DOHH2 (cell line): Measurements from ENCODE around the gene DCAF16.

Experiments used
- H3F3A ChIP-seq: fragments of 200-600 bp; sonication (generic), shearing (Covaris generic); 2 replicates; pipeline ENCODE4 v1.6.0; 2016; ENCODE audit warnings: antibody characterized with exemption, mild to moderate bottlenecking; ENCODE audit not compliant: control insufficient read depth, insufficient read depth
- H3K27ac ChIP-seq: fragments of 200-600 bp; sonication (generic); 2 replicates; pipeline ENCODE4 v1.5.1; 2014; ENCODE audit warnings: low read depth, mild to moderate bottlenecking, low read length, moderate library complexity
- H3K27me3 ChIP-seq: fragments of 200-600 bp; sonication (generic); 2 replicates; pipeline ENCODE4 v1.6.1; 2014; ENCODE audit warnings: mild to moderate bottlenecking, low read length, mixed read lengths; ENCODE audit not compliant: control insufficient read depth
- H3K36me3 ChIP-seq: fragments of 200-600 bp; sonication (generic); 2 replicates; pipeline ENCODE4 v1.6.1; 2014; ENCODE audit warnings: mild to moderate bottlenecking, low read length, moderate library complexity, mixed read lengths; ENCODE audit not compliant: control insufficient read depth
- H3K4me1 ChIP-seq: fragments of 200-600 bp; sonication (generic); 2 replicates; pipeline ENCODE4 v1.6.1; 2014; ENCODE audit warnings: mild to moderate bottlenecking, low read length, mixed read lengths; ENCODE audit not compliant: control insufficient read depth
- H3K4me2 ChIP-seq: fragments of 200-600 bp; sonication (generic); 2 replicates; pipeline ENCODE4 v1.6.0; 2014; ENCODE audit warnings: mild to moderate bottlenecking, low read length, moderate library complexity
- H3K4me3 ChIP-seq: fragments of 200-600 bp; sonication (generic); 2 replicates; pipeline ENCODE4 v1.5.1; 2014; ENCODE audit warnings: mild to moderate bottlenecking, low read length, mixed read lengths
- H3K79me2 ChIP-seq: fragments of 200-600 bp; sonication (generic); 2 replicates; pipeline ENCODE4 v1.6.1; 2014; ENCODE audit warnings: mild to moderate bottlenecking, low read length, mixed read lengths; ENCODE audit not compliant: control insufficient read depth
- H3K9me2 ChIP-seq: fragments of 200-600 bp; sonication (generic); replicated peaks from 2 replicates; pipeline ENCODE4 v1.6.1; 2014; ENCODE audit warnings: mild to moderate bottlenecking, low read length, mixed read lengths; ENCODE audit not compliant: control insufficient read depth
- H3K9me3 ChIP-seq: fragments of 200-600 bp; sonication (generic); 2 replicates; pipeline ENCODE4 v1.6.1; 2014; ENCODE audit warnings: antibody characterized with exemption, low read length, mixed read lengths; ENCODE audit not compliant: control insufficient read depth, insufficient read depth
- H4K20me1 ChIP-seq: fragments of 200-600 bp; sonication (generic); 2 replicates; pipeline ENCODE4 v1.6.0; 2014; ENCODE audit warnings: low read depth, mild to moderate bottlenecking, antibody characterized with exemption, low read length, moderate library complexity; ENCODE audit not compliant: control insufficient read depth, insufficient read depth
- EZH2phosphoT487 ChIP-seq: fragments of 200-600 bp; sonication (generic); IDR thresholded peaks from 2 replicates; pipeline ENCODE4 v1.6.1; 2017; ENCODE audit warnings: borderline replicate concordance, mild to moderate bottlenecking, antibody characterized with exemption, low read length, moderate library complexity, mixed read lengths
- TF ChIP-seq, protein P1 (sequence below): fragments of 200-600 bp; sonication (generic); IDR thresholded peaks from one replicate; pipeline ENCODE4 v1.5.1; 2014; ENCODE audit warnings: antibody characterized with exemption, mild to moderate bottlenecking, low read depth, low read length; ENCODE audit not compliant: poor library complexity, severe bottlenecking

The DCAF16 gene

DNA sequence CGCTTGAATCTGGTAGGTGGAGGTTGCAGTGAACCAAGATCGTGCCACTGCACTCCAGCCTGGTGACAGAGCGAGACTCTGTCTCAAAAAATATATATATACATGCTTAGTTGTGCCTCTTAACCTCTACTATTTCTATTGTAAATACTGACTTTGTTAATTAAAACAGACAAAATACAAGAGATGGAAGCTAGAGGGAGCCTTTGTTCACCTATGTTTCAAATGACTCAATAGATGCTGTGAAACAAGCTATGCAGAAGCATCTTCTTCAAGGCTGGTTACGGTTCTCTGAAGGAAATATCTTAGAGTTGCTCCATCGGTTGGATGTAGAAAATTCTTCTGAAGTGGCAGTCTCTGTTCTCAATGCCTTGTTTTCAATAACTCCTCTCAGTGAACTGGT is 6.5 kb upstream of the DCAF16 start:
- TF ChIP-seq, protein P1, sequence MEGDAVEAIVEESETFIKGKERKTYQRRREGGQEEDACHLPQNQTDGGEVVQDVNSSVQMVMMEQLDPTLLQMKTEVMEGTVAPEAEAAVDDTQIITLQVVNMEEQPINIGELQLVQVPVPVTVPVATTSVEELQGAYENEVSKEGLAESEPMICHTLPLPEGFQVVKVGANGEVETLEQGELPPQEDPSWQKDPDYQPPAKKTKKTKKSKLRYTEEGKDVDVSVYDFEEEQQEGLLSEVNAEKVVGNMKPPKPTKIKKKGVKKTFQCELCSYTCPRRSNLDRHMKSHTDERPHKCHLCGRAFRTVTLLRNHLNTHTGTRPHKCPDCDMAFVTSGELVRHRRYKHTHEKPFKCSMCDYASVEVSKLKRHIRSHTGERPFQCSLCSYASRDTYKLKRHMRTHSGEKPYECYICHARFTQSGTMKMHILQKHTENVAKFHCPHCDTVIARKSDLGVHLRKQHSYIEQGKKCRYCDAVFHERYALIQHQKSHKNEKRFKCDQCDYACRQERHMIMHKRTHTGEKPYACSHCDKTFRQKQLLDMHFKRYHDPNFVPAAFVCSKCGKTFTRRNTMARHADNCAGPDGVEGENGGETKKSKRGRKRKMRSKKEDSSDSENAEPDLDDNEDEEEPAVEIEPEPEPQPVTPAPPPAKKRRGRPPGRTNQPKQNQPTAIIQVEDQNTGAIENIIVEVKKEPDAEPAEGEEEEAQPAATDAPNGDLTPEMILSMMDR = peak; percentile 70
- TF ChIP-seq EZH2phosphoT487 = no peak
- Histone ChIP-seq H3K36me3 (peaks cover 96% of the 10 kb centered on the region), H3K4me2 (0 out of 2 replicates have a peak overlapping the region, but pooled peaks have one; percentile 25), H3K27ac (no peak overlapping the region), H3K9me2 (no peaks in the 10 kb centered on the region), H4K20me1 (peaks cover 20% of the 10 kb centered on the region; the same call in 1 of the 2 replicates), H3K4me1 (peaks cover 20% of the 10 kb centered on the region), H3K4me3 (no peak overlapping the region), H3K79me2 (peaks cover 91% of the 10 kb centered on the region), H3K27me3 (no peaks in the 10 kb centered on the region), H3K9me3 (no peaks in the 10 kb centered on the region), H3F3A (peaks cover 16% of the 10 kb centered on the region; the same call in 1 of the 2 replicates)

DNA sequence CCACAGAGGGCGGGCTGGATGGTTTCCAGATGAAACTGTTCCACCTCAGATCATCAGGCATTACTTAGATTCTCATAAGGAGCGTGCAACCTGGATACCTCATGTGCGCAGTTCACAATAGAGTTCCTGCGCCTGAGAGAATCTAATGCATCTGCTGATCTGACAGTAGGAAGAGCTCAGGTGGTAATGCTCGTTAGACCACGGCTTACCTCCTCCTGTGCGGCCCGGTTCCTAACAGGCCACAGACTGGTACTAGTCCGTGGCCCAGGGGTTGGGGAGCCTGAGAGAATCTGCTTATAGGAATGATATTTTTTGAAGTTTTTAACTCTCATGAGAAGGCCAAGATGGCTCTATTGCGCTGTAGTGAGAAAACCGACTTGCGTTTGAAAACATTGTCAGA is 5.6 kb upstream of the DCAF16 start:
- Histone ChIP-seq H3K27me3 (no peaks in the 10 kb centered on the region), H3K9me2 (no peaks in the 10 kb centered on the region), H3K4me2 (no peak overlapping the region), H3K4me1 (peaks cover 20% of the 10 kb centered on the region), H3F3A (peaks cover 16% of the 10 kb centered on the region; the same call in 1 of the 2 replicates), H3K36me3 (peaks cover 98% of the 10 kb centered on the region), H3K9me3 (no peaks in the 10 kb centered on the region), H3K27ac (no peak overlapping the region), H3K79me2 (peaks cover 95% of the 10 kb centered on the region), H3K4me3 (no peak overlapping the region), H4K20me1 (peaks cover 20% of the 10 kb centered on the region; the same call in 1 of the 2 replicates)
- TF ChIP-seq, protein P1 = no peak
- no peak for TF ChIP-seq EZH2phosphoT487

DNA sequence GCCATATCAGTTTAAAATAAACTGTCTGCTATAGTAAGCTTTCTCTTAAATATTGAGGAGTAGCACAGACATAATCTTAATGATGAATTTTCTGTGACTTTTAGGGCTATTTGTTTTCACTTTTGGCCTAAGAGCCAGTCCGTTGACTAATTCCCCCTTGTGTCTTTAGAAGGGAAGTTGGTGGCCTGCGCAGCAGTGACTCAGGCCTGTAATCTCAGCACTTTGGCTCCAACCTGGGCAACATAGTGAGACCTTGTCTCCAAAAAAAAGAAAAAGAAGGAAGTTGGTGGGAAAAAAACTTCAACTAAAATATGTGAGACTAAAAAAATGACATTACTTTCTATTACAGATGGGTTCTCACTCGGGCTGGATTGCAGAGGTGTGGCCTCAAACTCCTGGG is 3.6 kb upstream of the DCAF16 start:
- H3K4me3 ChIP-seq = no peak overlapping the region
- H3K4me2 ChIP-seq = peak overlapping the region; percentile 67; the same call in 1 of the 2 replicates
- peaks cover 94% of the 10 kb centered on the region for H3K36me3 ChIP-seq
- H3K9me2 ChIP-seq = no peaks in the 10 kb centered on the region
- H3K27ac ChIP-seq = 0 out of 2 replicates have a peak overlapping the region, but pooled peaks have one; percentile 8
- H3K4me1 ChIP-seq = peaks cover 20% of the 10 kb centered on the region
- H4K20me1 ChIP-seq = peaks cover 26% of the 10 kb centered on the region; the same call in 1 of the 2 replicates
- H3K27me3 ChIP-seq = no peaks in the 10 kb centered on the region
- TF ChIP-seq, protein P1 = no peak
- no peak for TF ChIP-seq EZH2phosphoT487
- no peaks in the 10 kb centered on the region for H3K9me3 ChIP-seq
- peaks cover 20% of the 10 kb centered on the region for H3F3A ChIP-seq
- peaks cover 98% of the 10 kb centered on the region for H3K79me2 ChIP-seq
